Endothelial cell (in vitro differentiated cells): ENCODE measurements around the gene IGF2BP3. TPM values are rescaled to one million over a fixed set of nuclear protein-coding genes. Genes with fewer than 3 reads are reported as not detected.

ENCODE experiments used
- DNase-seq: peaks from one replicate; pipeline ENCODE4 v3.0.0; 2021; ENCODE audit warnings: low spot score
- H3K27ac Mint-ChIP-seq: one replicate; pipeline ENCODE4 v1.8.0; 2021; ENCODE audit warnings: mixed read lengths, inconsistent platforms; ENCODE audit not compliant: unreplicated experiment
- H3K27me3 Mint-ChIP-seq: one replicate; pipeline ENCODE4 v1.8.0; 2021; ENCODE audit warnings: mild to moderate bottlenecking, moderate library complexity, mixed read lengths, inconsistent platforms; ENCODE audit not compliant: unreplicated experiment
- H3K36me3 Mint-ChIP-seq: one replicate; pipeline ENCODE4 v1.8.0; 2021; ENCODE audit warnings: mild to moderate bottlenecking, low read depth, mixed read lengths, inconsistent platforms; ENCODE audit not compliant: unreplicated experiment
- H3K4me1 Mint-ChIP-seq: one replicate; pipeline ENCODE4 v1.8.0; 2021; ENCODE audit warnings: mild to moderate bottlenecking, mixed read lengths, inconsistent platforms; ENCODE audit not compliant: unreplicated experiment
- H3K4me3 Mint-ChIP-seq: one replicate; pipeline ENCODE4 v1.8.0; 2021; ENCODE audit warnings: mild to moderate bottlenecking, mixed read lengths, inconsistent platforms; ENCODE audit not compliant: unreplicated experiment
- H3K9me3 Mint-ChIP-seq: one replicate; pipeline ENCODE4 v1.8.0; 2021; ENCODE audit warnings: mixed read lengths, inconsistent platforms; ENCODE audit not compliant: unreplicated experiment
- CTCF ChIP-seq: fragments of 200-600 bp; sonication (generic); IDR thresholded peaks from one replicate; pipeline ENCODE4 v1.5.0; 2021; ENCODE audit warnings: antibody characterized with exemption; ENCODE audit not compliant: unreplicated experiment
- total RNA-seq: library from RNA; stranded (reverse); fragmentation: NEBNext Ultra II Directional; extraction: Animal tissue kit (Norgen Biotek cat#: 25700); gene quantifications from one replicate; pipeline ENCODE4 v1.2.1, GENCODE V29; 2021; ENCODE audit not compliant: unreplicated experiment

The IGF2BP3 gene
- total RNA-seq, 1 donor from 2014 or later: 92.8 TPM

GRCh38 chr7:23335136-23335535 is 135.2 kb downstream of the IGF2BP3 start:
- TF ChIP-seq CTCF: no peak
- Mint-ChIP-seq H3K4me3 (no peak overlapping the region), H3K4me1 (peaks cover 6% of the 10 kb centered on the region), H3K27me3 (peaks cover 2% of the 10 kb centered on the region), H3K36me3 (peaks cover 27% of the 10 kb centered on the region), H3K27ac (no peak overlapping the region), H3K9me3 (no peaks in the 10 kb centered on the region)
- DNase-seq: no peak

GRCh38 chr7:23334482-23335056 is 135.7 kb downstream of the IGF2BP3 start:
- no peak overlapping the region for H3K27ac Mint-ChIP-seq
- peaks cover 2% of the 10 kb centered on the region for H3K27me3 Mint-ChIP-seq
- H3K36me3 Mint-ChIP-seq: peaks cover 25% of the 10 kb centered on the region
- no peak for TF ChIP-seq CTCF
- peaks cover 6% of the 10 kb centered on the region for H3K4me1 Mint-ChIP-seq
- no peaks in the 10 kb centered on the region for H3K9me3 Mint-ChIP-seq
- no peak overlapping the region for H3K4me3 Mint-ChIP-seq
- DNase-seq: no peak

- no peak for DNase-seq
- Mint-ChIP-seq H3K9me3 (no peaks in the 10 kb centered on the region), H3K27ac (no peak overlapping the region), H3K36me3 (peaks cover 19% of the 10 kb centered on the region), H3K27me3 (peaks cover 2% of the 10 kb centered on the region), H3K4me1 (peaks cover 6% of the 10 kb centered on the region), H3K4me3 (no peak overlapping the region)
- no peak for TF ChIP-seq CTCF
These were observed 136.5 kb downstream of the IGF2BP3 start for GRCh38 chr7:23333671-23334246.

- H3K9me3 Mint-ChIP-seq: no peaks in the 10 kb centered on the region
These were observed 137.2 kb downstream of the IGF2BP3 start for GRCh38 chr7:23332910-23333612.

More at GRCh38 chr7:23332910-23333612, 137.2 kb downstream of the IGF2BP3 start:
- no peak overlapping the region for H3K4me3 Mint-ChIP-seq
- peaks cover 6% of the 10 kb centered on the region for H3K4me1 Mint-ChIP-seq
- no peak for TF ChIP-seq CTCF
- H3K27me3 Mint-ChIP-seq: peaks cover 3% of the 10 kb centered on the region
- H3K27ac Mint-ChIP-seq: no peak overlapping the region
- DNase-seq: no peak
- peaks cover 25% of the 10 kb centered on the region for H3K36me3 Mint-ChIP-seq
